ENCODE results near the gene HNMT.

GRCh38 chr2:137952586-137953129, 11.6 kb upstream of the HNMT start:
- TF ChIP-seq SP1 (CRISPR knock-in tag; conservative IDR thresholded peaks at IDR 0.05) (no peak), FOXP4 (CRISPR knock-in tag; IDR thresholded peaks at IDR 0.05) (no peak), ZBTB43 (CRISPR knock-in tag; IDR thresholded peaks at IDR 0.05) (no peak), PRDM15 (CRISPR knock-in tag; IDR thresholded peaks at IDR 0.05) (no peak), NFYB (CRISPR knock-in tag; conservative IDR thresholded peaks at IDR 0.05; ENCODE audit: low read depth) (no peak), ZNF396 (CRISPR knock-in tag; IDR thresholded peaks at IDR 0.05; ENCODE audit: borderline replicate concordance) (no peak), ZNF121 (CRISPR knock-in tag; IDR thresholded peaks at IDR 0.05) (no peak), OVOL2 (CRISPR knock-in tag; IDR thresholded peaks at IDR 0.05; ENCODE audit: borderline replicate concordance) (no peak), RELA (CRISPR knock-in tag; IDR thresholded peaks at IDR 0.05; ENCODE audit: borderline replicate concordance) (no peak), SMAD4 (CRISPR knock-in tag; IDR thresholded peaks at IDR 0.05) (no peak), KAT7 (CRISPR knock-in tag; IDR thresholded peaks at IDR 0.05; ENCODE audit: borderline replicate concordance) (no peak), TEAD4 (CRISPR knock-in tag; IDR thresholded peaks at IDR 0.05) (no peak)
- TF ChIP-seq, protein P1, sequence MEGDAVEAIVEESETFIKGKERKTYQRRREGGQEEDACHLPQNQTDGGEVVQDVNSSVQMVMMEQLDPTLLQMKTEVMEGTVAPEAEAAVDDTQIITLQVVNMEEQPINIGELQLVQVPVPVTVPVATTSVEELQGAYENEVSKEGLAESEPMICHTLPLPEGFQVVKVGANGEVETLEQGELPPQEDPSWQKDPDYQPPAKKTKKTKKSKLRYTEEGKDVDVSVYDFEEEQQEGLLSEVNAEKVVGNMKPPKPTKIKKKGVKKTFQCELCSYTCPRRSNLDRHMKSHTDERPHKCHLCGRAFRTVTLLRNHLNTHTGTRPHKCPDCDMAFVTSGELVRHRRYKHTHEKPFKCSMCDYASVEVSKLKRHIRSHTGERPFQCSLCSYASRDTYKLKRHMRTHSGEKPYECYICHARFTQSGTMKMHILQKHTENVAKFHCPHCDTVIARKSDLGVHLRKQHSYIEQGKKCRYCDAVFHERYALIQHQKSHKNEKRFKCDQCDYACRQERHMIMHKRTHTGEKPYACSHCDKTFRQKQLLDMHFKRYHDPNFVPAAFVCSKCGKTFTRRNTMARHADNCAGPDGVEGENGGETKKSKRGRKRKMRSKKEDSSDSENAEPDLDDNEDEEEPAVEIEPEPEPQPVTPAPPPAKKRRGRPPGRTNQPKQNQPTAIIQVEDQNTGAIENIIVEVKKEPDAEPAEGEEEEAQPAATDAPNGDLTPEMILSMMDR (IDR thresholded peaks at IDR 0.05) = no peak
- TF ChIP-seq, protein P2, sequence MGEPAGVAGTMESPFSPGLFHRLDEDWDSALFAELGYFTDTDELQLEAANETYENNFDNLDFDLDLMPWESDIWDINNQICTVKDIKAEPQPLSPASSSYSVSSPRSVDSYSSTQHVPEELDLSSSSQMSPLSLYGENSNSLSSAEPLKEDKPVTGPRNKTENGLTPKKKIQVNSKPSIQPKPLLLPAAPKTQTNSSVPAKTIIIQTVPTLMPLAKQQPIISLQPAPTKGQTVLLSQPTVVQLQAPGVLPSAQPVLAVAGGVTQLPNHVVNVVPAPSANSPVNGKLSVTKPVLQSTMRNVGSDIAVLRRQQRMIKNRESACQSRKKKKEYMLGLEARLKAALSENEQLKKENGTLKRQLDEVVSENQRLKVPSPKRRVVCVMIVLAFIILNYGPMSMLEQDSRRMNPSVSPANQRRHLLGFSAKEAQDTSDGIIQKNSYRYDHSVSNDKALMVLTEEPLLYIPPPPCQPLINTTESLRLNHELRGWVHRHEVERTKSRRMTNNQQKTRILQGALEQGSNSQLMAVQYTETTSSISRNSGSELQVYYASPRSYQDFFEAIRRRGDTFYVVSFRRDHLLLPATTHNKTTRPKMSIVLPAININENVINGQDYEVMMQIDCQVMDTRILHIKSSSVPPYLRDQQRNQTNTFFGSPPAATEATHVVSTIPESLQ (CRISPR knock-in tag; IDR thresholded peaks at IDR 0.05) = no peak

Measured in WTC11 (cell line).